G401.6 (cell line): Measurements from ENCODE around the gene KCNC2.

Experiments
- FAIRE-seq: peaks from 2 replicates; lab custom pipeline; 2012; peaks lifted over from hg19 to GRCh38; lab: Jason Lieb, UNC

The KCNC2 gene

GRCh38 chr12:75048767-75049166, 160.9 kb downstream of the KCNC2 start:
- no peak for FAIRE-seq

GRCh38 chr12:75047885-75048525, 161.6 kb downstream of the KCNC2 start:
- no peak for FAIRE-seq

DNA sequence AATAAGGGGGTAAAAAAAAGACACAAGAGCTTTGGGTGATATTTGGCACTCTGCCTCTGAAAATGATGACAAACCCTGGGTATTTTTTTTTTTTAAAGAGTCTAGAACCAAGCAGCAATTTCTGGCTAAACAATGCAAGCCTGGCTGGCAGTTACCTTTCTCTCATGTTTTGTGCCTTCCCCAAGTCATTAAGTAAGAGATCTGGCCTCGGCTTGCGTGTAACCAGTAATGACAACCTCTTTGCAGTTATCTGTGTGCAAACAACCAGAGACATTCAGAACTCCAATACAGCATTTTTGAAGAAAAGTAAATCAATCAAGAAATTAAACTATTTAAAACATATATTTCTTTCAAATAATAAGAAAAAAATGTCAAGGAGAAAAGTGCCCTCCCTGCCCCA, 167.5 kb downstream of the KCNC2 start:
- FAIRE-seq: no peak

- no peak for FAIRE-seq
Measured at GRCh38 chr12:75041472-75041871, 168.2 kb downstream of the KCNC2 start.

DNA sequence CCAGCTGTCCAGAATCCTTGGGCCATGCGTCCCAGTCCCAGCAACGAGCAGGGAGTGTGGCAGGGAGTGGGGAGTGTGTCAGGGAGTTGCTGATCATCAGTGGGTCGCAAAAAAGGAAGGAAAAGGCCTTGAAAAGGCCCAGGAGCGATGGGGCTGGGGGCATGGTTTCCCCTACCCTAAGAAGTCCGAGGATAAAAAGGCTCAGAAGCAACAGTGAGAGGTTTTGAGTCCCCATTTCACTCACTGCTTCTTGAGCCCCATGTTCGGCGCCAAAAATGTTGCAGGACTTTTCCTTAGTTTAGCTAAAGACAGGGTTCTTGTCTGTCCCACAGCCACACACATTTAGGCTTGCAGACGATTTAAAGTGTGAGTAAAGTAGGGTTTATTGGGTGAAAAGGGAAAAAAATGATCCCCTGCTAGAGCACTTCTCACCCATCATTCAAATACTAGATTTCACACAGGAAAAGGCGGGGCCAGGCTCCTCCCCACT, 189.5 kb downstream of the KCNC2 start:
- FAIRE-seq: no peak

DNA sequence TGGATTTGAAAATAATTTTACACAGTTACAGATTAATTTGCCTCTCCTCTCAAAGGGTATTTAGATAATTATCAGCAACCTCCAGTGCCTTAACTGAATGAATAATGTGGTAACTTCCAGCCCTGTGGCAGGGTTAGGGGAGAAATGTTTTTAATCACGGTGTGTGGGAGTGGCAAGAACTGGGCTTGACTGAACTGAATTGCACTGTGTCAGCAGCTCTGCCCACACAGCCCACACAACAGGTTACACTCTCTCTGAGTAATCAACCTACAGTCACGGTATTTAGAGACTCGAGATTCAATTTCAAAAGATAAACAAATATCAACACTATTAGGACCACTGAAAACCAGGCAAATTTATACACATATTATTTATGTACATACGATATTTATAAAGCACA, 198.5 kb downstream of the KCNC2 start:
- FAIRE-seq: no peak

GRCh38 chr12:75007133-75007532, 202.5 kb downstream of the KCNC2 start:
- FAIRE-seq: peak; percentile 63

DNA sequence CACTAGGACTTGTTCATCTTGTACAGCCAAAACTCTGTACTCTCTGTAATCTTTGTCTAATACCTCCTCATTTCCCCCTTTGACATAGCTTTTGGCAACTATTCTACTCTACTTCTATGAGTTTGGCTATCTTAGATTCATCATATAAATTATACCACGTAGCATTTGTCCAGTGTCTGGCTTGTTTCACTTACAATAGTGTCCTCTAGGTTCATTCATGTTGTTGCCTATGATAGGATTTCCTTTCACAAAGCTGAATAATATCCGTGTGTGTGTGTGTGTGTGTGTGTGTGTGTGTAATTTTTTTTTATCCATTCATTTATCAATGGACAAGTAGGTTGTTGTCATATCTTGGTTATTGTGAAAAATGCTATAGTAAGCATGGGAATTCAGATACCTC, 209.5 kb downstream of the KCNC2 start:
- FAIRE-seq: no peak

DNA sequence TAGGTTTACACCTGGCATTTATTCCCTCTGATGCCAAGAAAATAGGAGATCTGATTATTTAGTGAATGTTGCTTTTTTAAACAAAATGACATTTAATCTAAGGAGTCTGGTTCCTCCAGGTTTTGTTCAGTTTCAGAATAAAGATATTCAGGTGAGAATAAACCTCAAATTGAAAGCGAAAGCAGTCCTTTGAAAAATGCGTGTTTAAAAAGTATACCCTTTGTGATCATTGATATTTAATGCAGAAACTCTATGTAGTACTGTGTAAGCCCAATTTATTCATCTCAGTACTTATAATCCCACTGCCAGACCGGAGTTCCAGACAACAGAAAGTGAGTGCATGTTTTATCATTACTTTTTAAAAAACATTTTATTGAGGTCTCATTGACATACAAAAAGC, 210.2 kb downstream of the KCNC2 start:
- FAIRE-seq: no peak
